ENCODE results near the gene LTBP4.

Gene LTBP4

DNA sequence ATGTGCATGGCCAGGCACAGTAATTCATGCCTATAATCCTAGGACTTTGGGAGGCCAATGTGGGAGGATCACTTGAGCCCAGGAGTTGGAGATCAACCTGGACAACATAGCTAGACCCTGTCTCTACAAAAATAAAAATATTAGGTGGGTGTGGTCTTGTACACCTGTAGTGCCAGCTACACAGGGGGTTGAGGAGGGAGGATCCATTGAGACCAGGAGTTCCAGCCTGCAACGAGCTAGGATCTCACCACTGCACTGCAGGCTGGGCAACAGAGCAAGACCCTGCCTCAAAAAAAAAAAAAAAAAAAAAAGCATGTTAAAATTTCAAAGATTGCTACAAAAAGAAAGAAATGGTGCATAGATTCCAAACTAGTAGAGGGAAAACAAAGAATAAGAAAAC, 37.2 kb downstream of the LTBP4 start:
- TF ChIP-seq SIN3A (IDR thresholded peaks at IDR 0.05; ENCODE audit: borderline replicate concordance, insufficient read depth, low read length) (no peak), FOXP2 (optimal IDR thresholded peaks at IDR 0.05; ENCODE audit: borderline replicate concordance, extremely low read depth, extremely low read length, insufficient read depth) (no peak), POLR2AphosphoS5 (IDR thresholded peaks at IDR 0.05; ENCODE audit: low read depth, low read length) (no peak), TAF1 (IDR thresholded peaks at IDR 0.05; ENCODE audit: borderline replicate concordance, insufficient read depth, low read length) (no peak)
- TF ChIP-seq, protein P1, sequence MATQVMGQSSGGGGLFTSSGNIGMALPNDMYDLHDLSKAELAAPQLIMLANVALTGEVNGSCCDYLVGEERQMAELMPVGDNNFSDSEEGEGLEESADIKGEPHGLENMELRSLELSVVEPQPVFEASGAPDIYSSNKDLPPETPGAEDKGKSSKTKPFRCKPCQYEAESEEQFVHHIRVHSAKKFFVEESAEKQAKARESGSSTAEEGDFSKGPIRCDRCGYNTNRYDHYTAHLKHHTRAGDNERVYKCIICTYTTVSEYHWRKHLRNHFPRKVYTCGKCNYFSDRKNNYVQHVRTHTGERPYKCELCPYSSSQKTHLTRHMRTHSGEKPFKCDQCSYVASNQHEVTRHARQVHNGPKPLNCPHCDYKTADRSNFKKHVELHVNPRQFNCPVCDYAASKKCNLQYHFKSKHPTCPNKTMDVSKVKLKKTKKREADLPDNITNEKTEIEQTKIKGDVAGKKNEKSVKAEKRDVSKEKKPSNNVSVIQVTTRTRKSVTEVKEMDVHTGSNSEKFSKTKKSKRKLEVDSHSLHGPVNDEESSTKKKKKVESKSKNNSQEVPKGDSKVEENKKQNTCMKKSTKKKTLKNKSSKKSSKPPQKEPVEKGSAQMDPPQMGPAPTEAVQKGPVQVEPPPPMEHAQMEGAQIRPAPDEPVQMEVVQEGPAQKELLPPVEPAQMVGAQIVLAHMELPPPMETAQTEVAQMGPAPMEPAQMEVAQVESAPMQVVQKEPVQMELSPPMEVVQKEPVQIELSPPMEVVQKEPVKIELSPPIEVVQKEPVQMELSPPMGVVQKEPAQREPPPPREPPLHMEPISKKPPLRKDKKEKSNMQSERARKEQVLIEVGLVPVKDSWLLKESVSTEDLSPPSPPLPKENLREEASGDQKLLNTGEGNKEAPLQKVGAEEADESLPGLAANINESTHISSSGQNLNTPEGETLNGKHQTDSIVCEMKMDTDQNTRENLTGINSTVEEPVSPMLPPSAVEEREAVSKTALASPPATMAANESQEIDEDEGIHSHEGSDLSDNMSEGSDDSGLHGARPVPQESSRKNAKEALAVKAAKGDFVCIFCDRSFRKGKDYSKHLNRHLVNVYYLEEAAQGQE (IDR thresholded peaks at IDR 0.05; ENCODE audit: insufficient read depth in 1 of 2, low read depth in 2 of 2, low read length in 2 of 2) = no peak

DNA sequence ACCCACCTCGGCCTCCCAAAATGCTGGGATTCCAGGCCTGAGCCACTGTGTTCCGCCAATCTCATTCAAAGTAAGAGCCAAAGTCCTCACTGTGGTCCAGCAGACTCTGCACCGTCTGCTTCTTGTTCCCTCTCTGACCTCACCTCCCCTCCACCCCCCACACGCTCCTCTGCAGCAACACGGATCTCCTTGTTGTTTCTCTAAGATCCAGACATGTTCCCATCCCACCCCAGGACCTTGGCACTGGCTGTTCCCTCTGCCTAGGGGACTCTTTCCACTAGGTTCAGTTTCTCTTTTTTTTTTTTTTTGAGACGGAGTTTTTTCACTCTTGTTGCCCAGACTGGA, 38.4 kb downstream of the LTBP4 start:
- TF ChIP-seq POLR2AphosphoS5 (IDR thresholded peaks at IDR 0.05; ENCODE audit: low read depth, low read length) (no peak), FOXP2 (optimal IDR thresholded peaks at IDR 0.05; ENCODE audit: borderline replicate concordance, extremely low read depth, extremely low read length, insufficient read depth) (no peak)

DNA sequence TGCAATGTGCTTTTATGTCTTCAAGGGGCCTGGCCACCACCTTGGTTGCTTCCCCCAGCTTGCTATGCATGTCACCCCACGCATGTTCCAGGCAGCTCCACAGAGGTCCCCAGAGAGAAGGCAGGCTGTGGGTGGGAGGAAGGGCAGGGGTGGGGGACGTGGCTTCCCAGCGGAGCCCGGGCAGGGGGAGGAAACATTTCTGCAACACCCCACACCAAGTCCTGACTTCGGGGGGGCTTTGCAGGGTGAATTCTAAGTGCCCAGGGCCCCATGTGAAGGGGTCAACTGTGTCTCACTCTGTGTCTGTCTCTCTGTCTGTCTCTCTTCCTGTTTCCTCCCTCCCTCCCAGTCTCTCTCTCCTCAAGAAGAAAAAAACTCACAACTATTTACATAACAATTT, 39.6 kb downstream of the LTBP4 start:
- TF ChIP-seq, protein P1 (IDR thresholded peaks at IDR 0.05; ENCODE audit: insufficient read depth in 1 of 2, low read depth in 2 of 2, low read length in 2 of 2) = no peak
- TF ChIP-seq TAF1 (IDR thresholded peaks at IDR 0.05; ENCODE audit: borderline replicate concordance, insufficient read depth, low read length) (no peak), FOXP2 (optimal IDR thresholded peaks at IDR 0.05; ENCODE audit: borderline replicate concordance, extremely low read depth, extremely low read length, insufficient read depth) (no peak), POLR2AphosphoS5 (IDR thresholded peaks at IDR 0.05; ENCODE audit: low read depth, low read length) (no peak), SIN3A (IDR thresholded peaks at IDR 0.05; ENCODE audit: borderline replicate concordance, insufficient read depth, low read length) (no peak)

DNA sequence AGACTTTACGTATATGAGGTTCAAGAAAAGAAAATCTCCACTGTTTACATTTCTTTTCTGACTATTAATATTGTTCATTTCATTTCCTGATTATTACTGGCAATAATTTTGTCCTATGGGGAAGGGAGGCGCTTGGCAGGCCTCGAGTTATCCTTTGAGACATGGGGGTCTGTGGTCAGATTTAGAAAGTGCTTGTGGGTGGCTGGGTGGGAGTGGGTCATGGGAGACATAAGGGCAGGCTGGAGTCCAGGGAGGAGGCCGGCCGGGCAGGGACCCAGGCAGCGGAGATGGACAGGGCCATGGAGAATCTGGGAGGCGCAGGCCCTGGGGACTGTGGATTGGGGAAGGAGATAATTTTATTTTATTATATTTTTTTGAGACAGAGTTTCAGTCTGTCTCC, 40.1 kb downstream of the LTBP4 start:
- TF ChIP-seq, protein P1 (IDR thresholded peaks at IDR 0.05; ENCODE audit: insufficient read depth in 1 of 2, low read depth in 2 of 2, low read length in 2 of 2) = no peak
- TF ChIP-seq TAF1 (IDR thresholded peaks at IDR 0.05; ENCODE audit: borderline replicate concordance, insufficient read depth, low read length) = no peak
- TF ChIP-seq POLR2AphosphoS5 (IDR thresholded peaks at IDR 0.05; ENCODE audit: low read depth, low read length) = no peak
- TF ChIP-seq SIN3A (IDR thresholded peaks at IDR 0.05; ENCODE audit: borderline replicate concordance, insufficient read depth, low read length) = no peak
- no peak for TF ChIP-seq FOXP2 (optimal IDR thresholded peaks at IDR 0.05; ENCODE audit: borderline replicate concordance, extremely low read depth, extremely low read length, insufficient read depth)

DNA sequence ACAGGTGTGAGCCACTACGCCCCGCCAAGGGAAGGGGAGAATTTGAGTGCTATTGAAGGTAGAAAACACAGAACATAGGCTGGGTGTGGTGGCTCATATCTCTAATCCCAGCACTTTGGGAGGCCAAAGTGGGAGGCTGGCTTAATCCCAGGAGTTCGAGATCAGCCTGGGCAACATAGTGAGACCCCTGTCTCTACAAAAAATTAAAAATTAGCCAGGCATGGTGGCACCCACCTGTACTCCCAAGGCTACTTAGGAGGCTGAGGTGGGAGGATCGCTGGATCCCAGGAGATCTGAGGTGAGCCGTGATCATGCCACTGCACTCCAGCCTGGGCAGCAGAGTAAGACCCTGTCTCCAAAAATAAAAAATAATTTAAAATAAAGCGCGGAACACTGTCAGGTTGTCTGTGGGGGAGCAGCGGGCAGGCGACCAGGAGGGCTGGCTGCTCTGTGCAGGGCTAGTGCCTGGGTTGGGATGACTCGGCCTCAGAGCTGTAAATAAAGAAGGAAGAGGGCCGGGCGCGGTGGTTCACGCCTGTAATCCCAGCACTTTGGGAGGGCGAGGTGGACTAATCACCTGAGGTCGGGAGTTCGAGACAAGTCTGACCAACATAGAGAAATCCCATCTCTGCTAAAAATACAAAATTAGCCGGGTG, 41.0 kb downstream of the LTBP4 start:
- TF ChIP-seq SIN3A (IDR thresholded peaks at IDR 0.05; ENCODE audit: borderline replicate concordance, insufficient read depth, low read length) (no peak), TAF1 (IDR thresholded peaks at IDR 0.05; ENCODE audit: borderline replicate concordance, insufficient read depth, low read length) (no peak), POLR2AphosphoS5 (IDR thresholded peaks at IDR 0.05; ENCODE audit: low read depth, low read length) (no peak), FOXP2 (optimal IDR thresholded peaks at IDR 0.05; ENCODE audit: borderline replicate concordance, extremely low read depth, extremely low read length, insufficient read depth) (no peak)
- TF ChIP-seq, protein P1 (IDR thresholded peaks at IDR 0.05; ENCODE audit: insufficient read depth in 1 of 2, low read depth in 2 of 2, low read length in 2 of 2) = no peak
